Measurements from ENCODE around the gene NACA.

NACA gene

DNA sequence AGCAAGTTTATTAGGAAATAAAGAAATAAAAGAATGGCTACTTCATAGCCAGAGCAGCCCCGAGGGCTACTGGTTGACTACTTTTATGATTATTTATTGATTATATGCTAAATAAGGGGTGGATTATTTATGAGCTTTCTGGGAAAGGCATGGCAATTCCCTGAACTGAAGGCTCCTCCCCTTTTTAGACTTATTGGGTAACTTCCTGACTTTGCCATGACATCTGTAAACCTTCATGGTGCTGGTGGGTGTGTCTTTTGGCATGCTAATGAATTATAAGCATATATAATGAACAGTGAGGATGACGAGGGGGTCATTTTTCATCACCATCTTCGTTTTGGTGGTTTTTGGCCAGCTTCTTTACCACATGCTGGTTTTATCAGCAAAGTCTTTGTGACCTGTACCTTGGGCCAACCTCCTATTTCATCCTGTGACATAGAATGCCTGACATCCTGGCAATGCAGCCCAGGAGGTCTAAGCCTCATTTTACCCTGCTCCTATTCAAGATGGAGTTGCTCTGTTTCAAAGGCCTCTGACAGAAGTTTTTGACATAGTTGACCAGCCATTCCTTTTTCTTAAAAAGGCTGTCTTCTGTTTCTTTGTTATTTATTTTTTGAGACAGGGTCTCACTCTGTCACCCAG is 26.0 kb downstream of the NACA start:
- DNase-seq (ENCODE audit: low read depth, low spot score): no peak
- Histone ChIP-seq H3K4me1 (ENCODE audit: insufficient read depth, insufficient read length) (no peaks in the 10 kb centered on the region), H3K9me3 (ENCODE audit: insufficient read depth, low read length) (no peaks in the 10 kb centered on the region), H3K36me3 (ENCODE audit: insufficient read depth, insufficient read length, low read length) (no peaks in the 10 kb centered on the region), H3K4me3 (ENCODE audit: insufficient read length, low read depth) (no peak overlapping the region), H3K9ac (ENCODE audit: insufficient read length, low read depth) (no peak overlapping the region), H3K27me3 (ENCODE audit: insufficient read depth, insufficient read length) (no peaks in the 10 kb centered on the region)
- TF ChIP-seq ZNF274 (IDR thresholded peaks at IDR 0.05; ENCODE audit: low read depth, low read length) (no peak), SUZ12 (IDR thresholded peaks at IDR 0.05; ENCODE audit: extremely low read depth, insufficient read depth, insufficient read length) (no peak), YY1 (IDR thresholded peaks at IDR 0.05; ENCODE audit: insufficient read depth, insufficient read length) (no peak)

DNA sequence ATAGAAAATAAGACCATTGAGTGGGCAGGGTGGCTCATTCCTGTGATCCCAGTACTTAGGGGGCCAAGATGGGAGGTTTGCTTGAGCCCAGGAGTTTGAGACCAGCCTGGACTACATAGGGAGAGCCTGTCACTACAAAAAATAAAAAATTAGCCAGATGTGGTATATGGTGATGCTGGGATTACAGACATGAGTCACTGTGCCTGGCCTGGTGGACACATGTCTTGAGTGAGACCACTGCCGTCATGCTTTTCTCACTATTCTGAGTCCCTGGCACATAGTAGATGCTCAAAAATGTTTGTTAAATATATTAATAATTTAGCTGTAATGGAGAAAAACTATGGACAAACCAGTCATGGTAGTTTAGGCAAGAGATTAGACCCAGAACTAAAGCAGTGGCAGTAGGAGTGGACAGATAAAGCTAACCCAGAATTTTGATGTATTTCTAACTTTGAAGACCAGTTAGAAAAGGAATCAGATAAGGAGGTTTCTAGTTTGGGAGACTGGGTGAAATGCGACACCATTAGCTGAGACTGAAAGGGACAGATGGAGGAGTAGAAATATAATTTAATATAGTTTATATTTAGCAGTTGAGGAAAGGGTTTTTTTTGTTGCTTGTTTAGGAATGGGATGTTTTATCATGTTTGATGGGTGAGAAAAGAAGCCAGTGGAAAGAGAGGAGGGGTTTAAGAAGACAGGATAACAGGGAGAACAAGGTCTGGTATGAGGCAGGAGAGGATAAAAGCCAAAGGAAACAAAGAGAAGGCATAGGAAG is 29.6 kb downstream of the NACA start:
- TF ChIP-seq ZNF274 (IDR thresholded peaks at IDR 0.05; ENCODE audit: low read depth, low read length): no peak
- no peak for TF ChIP-seq YY1 (IDR thresholded peaks at IDR 0.05; ENCODE audit: insufficient read depth, insufficient read length)
- TF ChIP-seq SUZ12 (IDR thresholded peaks at IDR 0.05; ENCODE audit: extremely low read depth, insufficient read depth, insufficient read length): no peak
- H3K9me3 ChIP-seq (ENCODE audit: insufficient read depth, low read length): no peaks in the 10 kb centered on the region
- no peak overlapping the region for H3K9ac ChIP-seq (ENCODE audit: insufficient read length, low read depth)
- H3K36me3 ChIP-seq (ENCODE audit: insufficient read depth, insufficient read length, low read length): no peaks in the 10 kb centered on the region
- DNase-seq (ENCODE audit: low read depth, low spot score): no peak
- H3K4me1 ChIP-seq (ENCODE audit: insufficient read depth, insufficient read length): no peaks in the 10 kb centered on the region
- no peaks in the 10 kb centered on the region for H3K27me3 ChIP-seq (ENCODE audit: insufficient read depth, insufficient read length)
- no peak overlapping the region for H3K4me3 ChIP-seq (ENCODE audit: insufficient read length, low read depth)

DNA sequence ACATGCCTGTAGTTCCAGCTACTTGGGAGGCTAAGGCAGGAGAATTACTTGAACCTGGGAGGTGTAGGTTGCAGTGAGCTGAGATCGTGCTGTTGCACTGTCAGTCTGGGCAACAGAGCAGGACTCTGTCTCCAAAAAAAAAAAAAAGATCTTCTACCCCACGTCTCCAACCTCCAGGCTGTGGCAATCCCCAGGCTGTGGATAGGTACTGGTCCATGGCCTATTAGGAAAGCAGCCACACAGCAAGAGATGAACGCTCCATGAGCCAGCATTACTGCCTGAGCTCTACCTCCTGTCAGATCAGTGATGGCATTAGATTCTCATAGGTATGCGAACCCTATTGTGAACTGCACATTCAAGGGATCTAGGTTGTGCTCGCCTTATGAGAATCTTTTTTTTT is 30.9 kb downstream of the NACA start:
- no peaks in the 10 kb centered on the region for H3K9me3 ChIP-seq (ENCODE audit: insufficient read depth, low read length)
- H3K36me3 ChIP-seq (ENCODE audit: insufficient read depth, insufficient read length, low read length): no peaks in the 10 kb centered on the region
- no peak overlapping the region for H3K9ac ChIP-seq (ENCODE audit: insufficient read length, low read depth)
- H3K4me3 ChIP-seq (ENCODE audit: insufficient read length, low read depth): no peak overlapping the region
- no peak for DNase-seq (ENCODE audit: low read depth, low spot score)
- TF ChIP-seq YY1 (IDR thresholded peaks at IDR 0.05; ENCODE audit: insufficient read depth, insufficient read length) (no peak), ZNF274 (IDR thresholded peaks at IDR 0.05; ENCODE audit: low read depth, low read length) (no peak), SUZ12 (IDR thresholded peaks at IDR 0.05; ENCODE audit: extremely low read depth, insufficient read depth, insufficient read length) (no peak)
- H3K4me1 ChIP-seq (ENCODE audit: insufficient read depth, insufficient read length): no peaks in the 10 kb centered on the region
- no peaks in the 10 kb centered on the region for H3K27me3 ChIP-seq (ENCODE audit: insufficient read depth, insufficient read length)

DNA sequence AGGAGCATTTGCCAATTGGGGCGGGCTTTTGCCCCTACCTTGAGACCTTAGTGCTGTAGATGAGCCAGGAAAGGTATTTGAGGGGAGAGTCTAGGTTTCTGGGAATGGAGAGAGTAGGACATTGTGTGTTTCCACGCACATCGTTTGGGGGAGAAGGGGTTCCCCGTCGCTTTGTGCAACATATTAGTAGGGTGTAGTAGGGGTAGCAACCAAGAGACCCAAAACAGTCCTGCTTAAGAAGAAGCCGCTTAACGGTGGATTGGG is 36.3 kb downstream of the NACA start:
- DNase-seq (ENCODE audit: low read depth, low spot score): no peak
- Histone ChIP-seq H3K4me3 (ENCODE audit: insufficient read length, low read depth) (peak overlapping the region; percentile 90), H3K36me3 (ENCODE audit: insufficient read depth, insufficient read length, low read length) (peaks cover 33% of the 10 kb centered on the region), H3K4me1 (ENCODE audit: insufficient read depth, insufficient read length) (no peaks in the 10 kb centered on the region), H3K27me3 (ENCODE audit: insufficient read depth, insufficient read length) (no peaks in the 10 kb centered on the region), H3K9ac (ENCODE audit: insufficient read length, low read depth) (peak overlapping the region; percentile 99), H3K9me3 (ENCODE audit: insufficient read depth, low read length) (no peaks in the 10 kb centered on the region)
- no peak for TF ChIP-seq SUZ12 (IDR thresholded peaks at IDR 0.05; ENCODE audit: extremely low read depth, insufficient read depth, insufficient read length)
- TF ChIP-seq ZNF274 (IDR thresholded peaks at IDR 0.05; ENCODE audit: low read depth, low read length): no peak
- no peak for TF ChIP-seq YY1 (IDR thresholded peaks at IDR 0.05; ENCODE audit: insufficient read depth, insufficient read length)

DNA sequence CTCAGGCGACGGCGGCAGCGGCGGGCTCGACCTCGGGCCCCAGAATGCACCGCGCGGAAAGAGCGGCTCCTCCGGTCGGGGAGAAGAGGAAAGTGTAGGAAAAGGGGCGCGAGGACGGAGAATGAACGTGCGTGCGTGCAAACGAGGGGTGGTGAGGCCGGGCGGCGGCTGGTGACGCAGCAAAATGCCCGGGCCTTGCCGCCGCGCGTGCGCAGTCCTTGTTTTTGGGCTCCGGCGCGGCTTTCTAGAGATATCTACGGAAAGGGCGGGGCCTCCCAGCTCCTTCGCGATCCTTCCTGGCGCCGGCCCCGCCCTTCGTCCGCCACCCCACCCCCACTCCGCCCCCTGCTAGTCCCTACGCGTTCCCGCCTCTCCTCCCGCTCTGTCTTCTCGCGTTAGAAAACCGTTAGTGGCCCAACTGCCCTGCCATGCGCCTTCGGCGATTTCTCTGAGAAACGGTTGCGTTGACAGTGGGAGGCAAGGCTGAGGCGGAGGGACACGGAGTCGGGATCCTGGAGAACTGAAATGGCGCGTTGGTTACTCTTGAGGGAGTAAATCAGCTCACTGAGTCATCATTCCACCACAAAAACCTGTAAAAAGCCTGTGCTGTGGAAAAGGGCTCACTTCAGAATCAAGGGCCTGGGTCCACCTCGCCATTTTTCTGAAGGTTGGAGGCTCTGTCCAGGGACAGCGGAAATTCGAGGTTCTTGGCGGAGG is 36.8 kb downstream of the NACA start, which contains the start of gene PTGES3:
Gene PTGES3, minus strand, starts transcription at position 156 of the 717 bp plus-strand sequence. CDS start 285 bp downstream, outside the sequence.
- TF ChIP-seq ZNF274 (IDR thresholded peaks at IDR 0.05; ENCODE audit: low read depth, low read length): no peak
- TF ChIP-seq SUZ12 (IDR thresholded peaks at IDR 0.05; ENCODE audit: extremely low read depth, insufficient read depth, insufficient read length): no peak
- TF ChIP-seq YY1 (IDR thresholded peaks at IDR 0.05; ENCODE audit: insufficient read depth, insufficient read length): no peak
- Histone ChIP-seq H3K36me3 (ENCODE audit: insufficient read depth, insufficient read length, low read length) (peaks cover 33% of the 10 kb centered on the region), H3K4me3 (ENCODE audit: insufficient read length, low read depth) (peak within 1 kb of the TSS; percentile 95), H3K4me1 (ENCODE audit: insufficient read depth, insufficient read length) (no peaks in the 10 kb centered on the region), H3K9ac (ENCODE audit: insufficient read length, low read depth) (peak within 1 kb of the TSS; percentile 99), H3K27me3 (ENCODE audit: insufficient read depth, insufficient read length) (no peaks in the 10 kb centered on the region), H3K9me3 (ENCODE audit: insufficient read depth, low read length) (no peaks in the 10 kb centered on the region)
- DNase-seq (ENCODE audit: low read depth, low spot score): peak; percentile 98

DNA sequence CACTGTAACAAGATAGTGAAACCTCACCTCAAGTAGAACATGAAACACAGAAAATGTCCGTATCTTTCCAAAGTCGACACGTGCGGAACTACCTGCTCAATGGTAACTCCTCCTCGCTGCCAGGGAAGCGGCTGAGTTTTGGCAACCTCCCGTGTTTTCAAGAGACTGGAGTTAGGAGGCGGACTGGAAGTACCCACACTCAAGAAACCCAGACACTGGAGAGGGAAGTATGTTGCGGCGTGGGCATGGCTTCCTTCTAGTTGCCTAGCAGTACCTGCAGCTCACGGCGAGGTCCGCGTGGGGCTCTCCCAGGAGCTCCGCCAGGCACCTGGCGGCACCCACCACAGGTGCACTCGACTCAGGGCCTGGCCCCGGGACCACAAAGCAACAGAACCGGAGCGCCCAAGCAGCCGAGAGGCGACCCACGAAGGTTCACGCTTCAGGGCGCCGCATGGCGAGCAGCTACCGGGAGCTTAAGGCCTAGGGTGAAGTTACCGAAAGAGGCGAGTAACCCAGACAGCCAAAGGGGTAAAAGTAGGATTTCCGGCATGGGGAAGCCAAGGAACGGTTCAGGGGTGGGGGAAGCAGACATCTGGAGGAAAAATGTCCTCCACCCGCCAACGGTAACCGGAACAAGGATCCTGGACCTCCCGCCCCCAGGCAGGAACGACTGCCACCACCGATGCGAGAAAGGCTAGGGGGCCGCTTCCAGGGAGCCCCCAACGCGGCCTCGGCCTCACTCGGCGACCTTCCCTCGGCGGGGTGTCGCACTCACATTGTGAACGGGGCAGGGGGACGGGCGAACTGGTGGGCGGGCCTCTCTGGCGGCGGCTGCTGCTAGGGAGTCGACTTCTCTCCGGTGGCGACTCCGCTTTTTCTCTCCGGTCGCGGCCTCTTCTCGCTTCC is 37.6 kb downstream of the NACA start:
- H3K9ac ChIP-seq (ENCODE audit: insufficient read length, low read depth): peak overlapping the region; percentile 98
- DNase-seq (ENCODE audit: low read depth, low spot score): no peak
- TF ChIP-seq ZNF274 (IDR thresholded peaks at IDR 0.05; ENCODE audit: low read depth, low read length) (no peak), SUZ12 (IDR thresholded peaks at IDR 0.05; ENCODE audit: extremely low read depth, insufficient read depth, insufficient read length) (no peak)
- no peaks in the 10 kb centered on the region for H3K9me3 ChIP-seq (ENCODE audit: insufficient read depth, low read length)
- H3K4me3 ChIP-seq (ENCODE audit: insufficient read length, low read depth): peak overlapping the region; percentile 95
- peaks cover 41% of the 10 kb centered on the region for H3K36me3 ChIP-seq (ENCODE audit: insufficient read depth, insufficient read length, low read length)
- no peaks in the 10 kb centered on the region for H3K4me1 ChIP-seq (ENCODE audit: insufficient read depth, insufficient read length)
- no peaks in the 10 kb centered on the region for H3K27me3 ChIP-seq (ENCODE audit: insufficient read depth, insufficient read length)

Measured in NT2/D1 (cell line).